Measurements from ENCODE around the gene HOXB3.
"Not testable (repeated sequence)": the region's sequence is repeated elsewhere in the genome, so short reads cannot be mapped to it uniquely, and the experiment has no call there.

Gene HOXB3

DNA sequence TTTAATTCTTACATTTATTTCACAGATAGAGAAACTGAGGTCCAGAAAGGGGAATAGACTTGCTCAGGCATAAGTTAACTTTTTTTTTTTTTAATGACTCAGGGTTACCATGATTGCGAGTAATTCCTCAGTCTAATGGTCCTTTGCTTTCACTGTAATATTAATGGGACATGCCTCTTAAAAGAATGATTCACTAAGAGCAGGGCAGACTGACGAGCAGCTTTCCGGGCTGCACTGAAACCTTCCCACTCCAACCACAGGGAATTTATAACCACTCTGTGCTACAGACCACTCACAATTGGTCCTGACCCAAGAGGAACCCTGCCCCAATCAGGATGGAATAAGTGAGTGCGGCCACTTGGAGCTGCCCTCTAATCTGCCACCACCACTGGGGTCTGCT, 50.9 kb downstream of the HOXB3 start:
- no peak for DNase-seq (ENCODE audit: low spot score)
- H3K4me3 ChIP-seq: no peak overlapping the region
- TF ChIP-seq, protein P1, sequence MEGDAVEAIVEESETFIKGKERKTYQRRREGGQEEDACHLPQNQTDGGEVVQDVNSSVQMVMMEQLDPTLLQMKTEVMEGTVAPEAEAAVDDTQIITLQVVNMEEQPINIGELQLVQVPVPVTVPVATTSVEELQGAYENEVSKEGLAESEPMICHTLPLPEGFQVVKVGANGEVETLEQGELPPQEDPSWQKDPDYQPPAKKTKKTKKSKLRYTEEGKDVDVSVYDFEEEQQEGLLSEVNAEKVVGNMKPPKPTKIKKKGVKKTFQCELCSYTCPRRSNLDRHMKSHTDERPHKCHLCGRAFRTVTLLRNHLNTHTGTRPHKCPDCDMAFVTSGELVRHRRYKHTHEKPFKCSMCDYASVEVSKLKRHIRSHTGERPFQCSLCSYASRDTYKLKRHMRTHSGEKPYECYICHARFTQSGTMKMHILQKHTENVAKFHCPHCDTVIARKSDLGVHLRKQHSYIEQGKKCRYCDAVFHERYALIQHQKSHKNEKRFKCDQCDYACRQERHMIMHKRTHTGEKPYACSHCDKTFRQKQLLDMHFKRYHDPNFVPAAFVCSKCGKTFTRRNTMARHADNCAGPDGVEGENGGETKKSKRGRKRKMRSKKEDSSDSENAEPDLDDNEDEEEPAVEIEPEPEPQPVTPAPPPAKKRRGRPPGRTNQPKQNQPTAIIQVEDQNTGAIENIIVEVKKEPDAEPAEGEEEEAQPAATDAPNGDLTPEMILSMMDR (IDR thresholded peaks at IDR 0.05): no peak

DNA sequence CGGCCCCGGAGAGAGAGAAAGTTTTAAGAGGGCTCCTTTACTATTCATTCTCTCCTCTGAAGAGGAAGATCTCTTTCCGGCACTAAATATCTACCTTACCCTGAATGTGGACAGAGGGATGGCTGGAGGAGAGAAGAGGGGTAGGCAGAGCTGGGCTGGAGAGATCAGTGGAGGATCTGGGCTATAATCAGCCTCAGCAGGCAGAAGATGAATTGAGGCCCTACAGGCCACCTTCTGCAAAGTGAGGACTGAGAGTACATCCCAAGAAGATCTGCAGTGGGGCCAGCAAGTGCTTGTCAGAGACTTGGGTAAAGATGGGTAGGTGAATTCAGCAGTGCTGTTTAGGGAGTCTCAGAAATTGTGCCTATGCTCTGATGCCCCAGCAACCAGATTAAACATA, 52.7 kb downstream of the HOXB3 start:
- DNase-seq (ENCODE audit: low spot score): no peak
- H3K27ac ChIP-seq: no peak overlapping the region
- TF ChIP-seq, protein P1 (IDR thresholded peaks at IDR 0.05): no peak
- no peak overlapping the region for H3K4me3 ChIP-seq

More for the DNA sequence above, 50.9 kb downstream of the HOXB3 start:
- H3K27ac ChIP-seq: no peak overlapping the region

DNA sequence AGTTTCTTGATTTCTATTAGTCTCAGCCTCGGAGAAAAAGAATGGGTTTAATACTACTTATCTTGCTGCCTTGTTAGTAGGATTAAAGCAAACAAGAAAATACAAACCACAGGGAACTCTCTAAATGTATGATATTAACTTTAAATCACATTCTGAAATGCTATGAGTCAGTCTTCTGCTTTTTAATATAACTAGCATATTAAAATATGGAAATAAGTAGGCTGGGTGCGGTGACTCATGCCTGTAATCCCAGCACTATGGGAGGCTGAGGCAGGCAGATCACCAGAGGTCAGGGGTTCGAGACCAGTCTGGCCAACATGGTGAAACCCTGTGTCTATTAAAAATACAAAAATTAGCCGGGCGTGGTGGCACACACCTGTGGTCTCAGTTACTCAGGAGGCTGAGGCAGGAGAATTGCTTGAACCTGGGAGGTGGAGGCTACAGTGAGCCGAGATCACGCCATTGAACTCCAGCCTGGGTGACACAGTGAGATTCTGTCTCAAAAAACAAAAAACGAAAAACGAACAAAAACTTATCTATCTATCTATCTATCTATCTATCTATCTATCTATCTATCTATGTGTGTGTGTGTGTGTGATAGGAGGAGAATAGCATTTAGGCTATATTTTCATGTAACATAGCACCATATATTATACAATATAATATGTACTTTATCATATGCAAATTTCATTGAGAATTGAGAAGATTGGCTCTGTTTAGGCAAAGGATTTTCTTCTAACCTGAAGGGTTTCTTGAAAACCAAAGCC, 54.1 kb downstream of the HOXB3 start:
- DNase-seq (ENCODE audit: low spot score); H3K27ac ChIP-seq; H3K4me3 ChIP-seq: not testable (repeated sequence)

DNA sequence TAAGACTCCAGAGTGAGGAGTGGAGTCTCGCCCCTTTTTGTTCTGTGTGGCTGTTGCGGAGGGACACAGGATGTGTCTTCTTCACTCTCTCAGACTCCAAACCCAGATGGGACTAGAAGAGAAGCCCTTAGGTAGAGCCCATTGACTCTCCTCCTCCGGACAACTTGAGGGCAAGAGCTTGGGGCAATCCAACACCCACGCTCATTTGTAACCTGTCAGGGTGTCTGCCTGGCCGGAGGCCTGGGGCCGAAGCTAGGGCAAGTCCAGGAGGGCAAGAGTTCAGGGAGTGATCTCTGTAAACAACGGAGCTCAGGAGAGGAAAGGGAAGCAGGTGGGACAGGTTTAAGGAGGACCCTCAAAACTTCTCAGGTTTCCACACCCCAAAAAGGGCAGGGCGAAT, 57.8 kb downstream of the HOXB3 start:
- TF ChIP-seq, protein P1 (IDR thresholded peaks at IDR 0.05): no peak
- H3K4me3 ChIP-seq: no peak overlapping the region
- no peak for DNase-seq (ENCODE audit: low spot score)
- H3K27ac ChIP-seq: no peak overlapping the region

DNA sequence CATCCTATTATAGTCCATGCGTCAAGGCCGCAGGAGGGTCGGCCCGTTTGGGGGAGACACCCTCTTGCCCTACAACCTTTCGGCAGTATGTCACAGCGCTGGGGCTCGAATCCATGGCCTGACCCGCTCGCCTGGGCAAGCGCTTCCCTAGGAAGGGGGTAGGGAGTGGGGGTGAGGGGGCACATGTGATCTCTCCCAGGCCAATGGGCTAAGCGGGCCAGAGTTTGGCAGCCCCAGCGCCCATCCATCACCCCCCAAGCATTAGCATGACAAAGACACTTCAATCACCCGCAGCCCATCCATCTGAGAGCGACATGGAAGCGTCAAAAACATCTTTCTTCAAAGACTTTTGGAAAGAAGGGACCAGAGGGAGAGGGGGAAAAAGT, 59.2 kb downstream of the HOXB3 start, which contains the start of gene HOXB1:
Gene HOXB1, minus strand, starts transcription at position 125 of the 386 bp plus-strand sequence. Its CDS starts 107 bp downstream, at position 18.
- no peak for DNase-seq (ENCODE audit: low spot score)
- Histone ChIP-seq H3K4me3 (no peak within 1 kb of the TSS), H3K27ac (no peak within 1 kb of the TSS)
- TF ChIP-seq, protein P1 (IDR thresholded peaks at IDR 0.05): no peak

DNA sequence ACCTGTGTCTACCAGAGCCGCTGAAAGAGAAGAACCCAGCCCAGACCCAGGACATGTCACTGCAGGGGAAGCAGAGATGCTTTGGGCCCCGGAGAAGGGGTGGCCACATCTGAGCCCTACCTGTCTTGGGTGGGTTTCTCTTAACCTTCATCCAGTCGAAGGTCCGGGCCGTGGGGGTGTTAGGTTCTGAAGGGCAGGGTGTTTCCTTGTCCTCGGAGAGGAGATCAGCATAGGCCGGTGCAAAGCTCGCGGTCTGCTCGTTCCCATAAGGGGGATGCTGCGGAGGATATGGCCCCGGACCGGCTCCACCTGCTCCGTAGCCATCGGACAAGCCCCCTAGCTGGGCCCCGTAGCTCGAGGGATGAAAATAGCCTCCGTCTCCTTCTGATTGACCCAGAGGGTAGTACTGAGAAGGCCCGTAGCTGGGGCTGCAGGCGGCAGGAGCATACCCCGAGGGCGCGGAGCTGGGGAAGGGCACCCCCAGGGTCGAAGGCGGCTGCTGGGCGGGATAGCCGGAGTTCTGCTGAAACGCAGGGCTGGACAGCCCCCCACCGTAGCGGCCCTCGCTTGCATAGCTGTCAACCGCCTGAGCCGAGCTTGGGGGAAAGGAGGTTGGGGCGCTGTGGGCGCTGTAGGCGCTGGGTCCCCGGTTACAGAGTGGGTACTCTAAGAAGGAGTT, 59.7 kb downstream of the HOXB3 start:
- no peak overlapping the region for H3K27ac ChIP-seq
- TF ChIP-seq, protein P1 (IDR thresholded peaks at IDR 0.05): no peak
- no peak for DNase-seq (ENCODE audit: low spot score)
- no peak overlapping the region for H3K4me3 ChIP-seq

DNA sequence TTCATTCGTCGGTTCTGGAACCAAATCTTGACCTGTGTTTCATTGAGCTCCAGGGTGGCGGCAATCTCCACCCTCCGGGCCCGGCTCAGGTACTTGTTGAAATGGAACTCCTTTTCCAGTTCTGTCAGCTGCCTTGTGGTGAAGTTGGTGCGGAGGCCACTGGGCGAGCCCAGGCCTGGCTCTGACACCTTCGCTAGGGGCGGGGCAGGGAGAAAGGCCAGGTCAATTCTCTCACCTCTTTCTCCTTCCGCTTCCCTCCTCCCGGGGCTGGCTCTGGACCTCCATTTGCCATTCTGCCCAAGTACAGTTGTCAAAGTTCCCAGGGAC, 60.4 kb downstream of the HOXB3 start:
- H3K4me3 ChIP-seq: no peak overlapping the region
- TF ChIP-seq, protein P1 (IDR thresholded peaks at IDR 0.05): no peak
- no peak for DNase-seq (ENCODE audit: low spot score)
- H3K27ac ChIP-seq: no peak overlapping the region
